ENCODE measurements around the gene IQCE.

The IQCE gene

GRCh38 chr7:2649991-2650390, 91.2 kb downstream of the IQCE start:
- no peak overlapping the region for H3K9ac ChIP-seq (ENCODE audit: low read depth, low read length)
- H3K4me3 ChIP-seq (ENCODE audit: low read depth, low read length): no peak overlapping the region
- no peaks in the 10 kb centered on the region for H3K27me3 ChIP-seq (ENCODE audit: control insufficient read depth, insufficient read depth, low read length)
- no peaks in the 10 kb centered on the region for H3K4me1 ChIP-seq (ENCODE audit: control insufficient read depth, insufficient read depth, low read length)
- no peaks in the 10 kb centered on the region for H3K9me3 ChIP-seq (ENCODE audit: control insufficient read depth, insufficient read depth, low read length)
- H3K36me3 ChIP-seq (ENCODE audit: control insufficient read depth, insufficient read depth, low read length): peaks cover 32% of the 10 kb centered on the region

DNA sequence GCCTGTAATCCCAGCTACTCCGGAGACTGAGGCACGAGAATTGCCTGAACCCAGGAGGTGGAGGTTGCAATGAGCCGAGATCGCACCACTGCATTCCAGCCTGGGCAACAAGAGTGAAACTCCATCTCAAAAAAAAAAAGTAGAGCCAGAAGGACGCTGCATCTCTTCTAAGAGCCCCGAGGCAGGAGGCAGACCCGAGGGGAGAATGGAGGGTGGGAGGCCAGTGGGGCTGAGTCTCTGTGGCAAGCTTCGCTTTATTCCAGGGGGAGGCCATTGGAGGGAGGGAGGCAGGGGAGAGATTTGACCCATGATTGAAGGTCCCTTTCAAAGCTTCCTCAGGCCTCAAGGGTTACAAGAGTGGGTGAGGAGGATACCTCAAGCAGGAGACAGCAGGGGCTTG, 91.7 kb downstream of the IQCE start:
- Histone ChIP-seq H3K9me3 (ENCODE audit: control insufficient read depth, insufficient read depth, low read length) (no peaks in the 10 kb centered on the region), H3K4me3 (ENCODE audit: low read depth, low read length) (no peak overlapping the region), H3K27me3 (ENCODE audit: control insufficient read depth, insufficient read depth, low read length) (no peaks in the 10 kb centered on the region), H3K9ac (ENCODE audit: low read depth, low read length) (no peak overlapping the region), H3K36me3 (ENCODE audit: control insufficient read depth, insufficient read depth, low read length) (peaks cover 32% of the 10 kb centered on the region), H3K4me1 (ENCODE audit: control insufficient read depth, insufficient read depth, low read length) (no peaks in the 10 kb centered on the region)

DNA sequence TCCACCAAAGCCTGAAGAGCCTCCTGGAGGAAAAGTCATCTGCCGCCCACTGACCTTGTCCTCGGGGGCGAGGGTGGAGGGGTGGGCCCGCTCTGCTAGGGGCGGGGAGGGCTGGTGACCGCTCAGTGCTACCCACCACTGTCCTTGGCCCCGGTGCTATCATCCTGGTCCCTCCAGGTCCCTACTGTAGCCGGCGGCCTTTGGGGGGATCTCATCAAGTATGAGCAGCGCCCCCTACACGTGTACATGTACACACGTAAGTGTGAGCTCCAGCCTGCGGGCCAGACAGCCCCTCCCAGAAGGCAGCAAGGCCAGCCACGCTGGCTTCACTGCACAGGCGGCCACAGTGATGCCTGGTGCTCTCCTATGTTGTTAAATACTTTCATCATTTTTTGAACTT, 92.6 kb downstream of the IQCE start:
- Histone ChIP-seq H3K4me3 (ENCODE audit: low read depth, low read length) (no peak overlapping the region), H3K4me1 (ENCODE audit: control insufficient read depth, insufficient read depth, low read length) (no peaks in the 10 kb centered on the region), H3K9me3 (ENCODE audit: control insufficient read depth, insufficient read depth, low read length) (no peaks in the 10 kb centered on the region), H3K27me3 (ENCODE audit: control insufficient read depth, insufficient read depth, low read length) (no peaks in the 10 kb centered on the region), H3K9ac (ENCODE audit: low read depth, low read length) (no peak overlapping the region), H3K36me3 (ENCODE audit: control insufficient read depth, insufficient read depth, low read length) (peaks cover 37% of the 10 kb centered on the region)

DNA sequence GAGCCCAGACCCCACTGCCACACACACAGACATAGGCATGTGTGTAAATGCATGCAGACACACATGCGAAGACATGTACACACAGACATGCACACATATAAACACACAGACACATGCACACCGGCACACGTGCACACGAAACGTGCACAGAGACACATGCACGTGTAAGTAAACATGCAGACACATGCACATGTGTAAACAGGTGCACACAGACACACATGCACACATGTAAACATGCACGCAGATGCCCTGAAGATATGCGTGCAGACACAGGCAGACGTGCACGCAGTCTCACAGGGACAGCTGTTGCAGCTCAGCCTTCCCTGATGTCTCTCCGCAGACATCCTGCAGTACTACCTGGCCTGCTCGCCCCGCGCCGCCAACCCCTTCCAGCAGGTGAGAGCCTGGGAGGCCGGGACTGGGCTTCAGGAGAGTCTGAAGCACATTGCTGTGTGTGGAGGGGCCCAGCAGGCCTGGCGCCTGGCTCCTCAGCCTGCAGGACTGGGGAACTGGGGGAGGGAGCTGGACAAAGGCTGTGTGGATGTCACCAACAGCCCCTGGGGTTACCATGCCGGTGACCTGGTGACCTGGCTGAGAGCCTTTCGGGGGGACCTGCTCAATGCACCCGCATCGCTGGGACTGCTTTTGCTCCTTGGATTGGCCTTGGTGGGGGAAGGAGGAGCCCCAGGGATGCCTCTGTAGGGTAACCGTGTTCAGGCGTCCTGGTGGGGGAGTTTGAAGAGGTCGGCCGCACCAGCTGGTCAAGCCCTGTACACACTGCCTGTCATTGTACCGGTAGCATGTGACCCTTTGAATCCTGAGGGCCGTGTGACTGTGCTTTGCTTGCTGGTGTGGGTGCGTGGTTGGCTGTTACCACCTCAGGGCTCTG, 93.3 kb downstream of the IQCE start:
- no peaks in the 10 kb centered on the region for H3K4me1 ChIP-seq (ENCODE audit: control insufficient read depth, insufficient read depth, low read length)
- H3K9me3 ChIP-seq (ENCODE audit: control insufficient read depth, insufficient read depth, low read length): no peaks in the 10 kb centered on the region
- H3K27me3 ChIP-seq (ENCODE audit: control insufficient read depth, insufficient read depth, low read length): no peaks in the 10 kb centered on the region
- H3K4me3 ChIP-seq (ENCODE audit: low read depth, low read length): no peak overlapping the region
- H3K9ac ChIP-seq (ENCODE audit: low read depth, low read length): no peak overlapping the region
- H3K36me3 ChIP-seq (ENCODE audit: control insufficient read depth, insufficient read depth, low read length): peaks cover 44% of the 10 kb centered on the region

GRCh38 chr7:2652736-2653060, 93.9 kb downstream of the IQCE start:
- Histone ChIP-seq H3K4me1 (ENCODE audit: control insufficient read depth, insufficient read depth, low read length) (no peaks in the 10 kb centered on the region), H3K4me3 (ENCODE audit: low read depth, low read length) (no peak overlapping the region), H3K9me3 (ENCODE audit: control insufficient read depth, insufficient read depth, low read length) (no peaks in the 10 kb centered on the region), H3K36me3 (ENCODE audit: control insufficient read depth, insufficient read depth, low read length) (peaks cover 43% of the 10 kb centered on the region), H3K9ac (ENCODE audit: low read depth, low read length) (no peak overlapping the region), H3K27me3 (ENCODE audit: control insufficient read depth, insufficient read depth, low read length) (no peaks in the 10 kb centered on the region)

DNA sequence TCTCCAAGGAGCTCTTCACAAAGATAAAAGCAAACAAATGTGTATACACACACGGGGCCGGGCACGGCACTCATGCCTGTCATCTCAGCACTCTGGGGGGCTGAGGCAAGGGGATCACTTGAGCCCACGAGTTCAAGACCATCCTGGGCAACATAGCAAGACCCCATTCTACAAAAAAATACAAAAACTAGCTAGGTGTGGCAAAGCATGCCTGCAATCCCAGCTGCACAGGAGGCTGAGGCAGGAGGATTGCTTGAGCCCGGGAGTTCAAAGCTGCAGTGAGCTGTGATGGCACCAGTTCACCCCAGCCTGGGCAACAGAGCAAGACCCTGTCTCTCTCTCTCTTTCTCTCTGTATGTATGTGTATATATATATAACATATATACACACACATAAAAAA, 95.3 kb downstream of the IQCE start:
- no peaks in the 10 kb centered on the region for H3K27me3 ChIP-seq (ENCODE audit: control insufficient read depth, insufficient read depth, low read length)
- no peak overlapping the region for H3K4me3 ChIP-seq (ENCODE audit: low read depth, low read length)
- H3K4me1 ChIP-seq (ENCODE audit: control insufficient read depth, insufficient read depth, low read length): no peaks in the 10 kb centered on the region
- H3K9ac ChIP-seq (ENCODE audit: low read depth, low read length): no peak overlapping the region
- peaks cover 43% of the 10 kb centered on the region for H3K36me3 ChIP-seq (ENCODE audit: control insufficient read depth, insufficient read depth, low read length)
- H3K9me3 ChIP-seq (ENCODE audit: control insufficient read depth, insufficient read depth, low read length): no peaks in the 10 kb centered on the region

GRCh38 chr7:2655870-2656614, 97.3 kb downstream of the IQCE start:
- peaks cover 38% of the 10 kb centered on the region for H3K36me3 ChIP-seq (ENCODE audit: control insufficient read depth, insufficient read depth, low read length)
- H3K4me3 ChIP-seq (ENCODE audit: low read depth, low read length): no peak overlapping the region
- no peaks in the 10 kb centered on the region for H3K9me3 ChIP-seq (ENCODE audit: control insufficient read depth, insufficient read depth, low read length)
- no peaks in the 10 kb centered on the region for H3K4me1 ChIP-seq (ENCODE audit: control insufficient read depth, insufficient read depth, low read length)
- no peaks in the 10 kb centered on the region for H3K27me3 ChIP-seq (ENCODE audit: control insufficient read depth, insufficient read depth, low read length)
- no peak overlapping the region for H3K9ac ChIP-seq (ENCODE audit: low read depth, low read length)

GRCh38 chr7:2657208-2657607, 98.4 kb downstream of the IQCE start:
- Histone ChIP-seq H3K4me3 (ENCODE audit: low read depth, low read length) (no peak overlapping the region), H3K9ac (ENCODE audit: low read depth, low read length) (no peak overlapping the region), H3K9me3 (ENCODE audit: control insufficient read depth, insufficient read depth, low read length) (no peaks in the 10 kb centered on the region), H3K36me3 (ENCODE audit: control insufficient read depth, insufficient read depth, low read length) (peaks cover 38% of the 10 kb centered on the region), H3K27me3 (ENCODE audit: control insufficient read depth, insufficient read depth, low read length) (no peaks in the 10 kb centered on the region), H3K4me1 (ENCODE audit: control insufficient read depth, insufficient read depth, low read length) (no peaks in the 10 kb centered on the region)

DNA sequence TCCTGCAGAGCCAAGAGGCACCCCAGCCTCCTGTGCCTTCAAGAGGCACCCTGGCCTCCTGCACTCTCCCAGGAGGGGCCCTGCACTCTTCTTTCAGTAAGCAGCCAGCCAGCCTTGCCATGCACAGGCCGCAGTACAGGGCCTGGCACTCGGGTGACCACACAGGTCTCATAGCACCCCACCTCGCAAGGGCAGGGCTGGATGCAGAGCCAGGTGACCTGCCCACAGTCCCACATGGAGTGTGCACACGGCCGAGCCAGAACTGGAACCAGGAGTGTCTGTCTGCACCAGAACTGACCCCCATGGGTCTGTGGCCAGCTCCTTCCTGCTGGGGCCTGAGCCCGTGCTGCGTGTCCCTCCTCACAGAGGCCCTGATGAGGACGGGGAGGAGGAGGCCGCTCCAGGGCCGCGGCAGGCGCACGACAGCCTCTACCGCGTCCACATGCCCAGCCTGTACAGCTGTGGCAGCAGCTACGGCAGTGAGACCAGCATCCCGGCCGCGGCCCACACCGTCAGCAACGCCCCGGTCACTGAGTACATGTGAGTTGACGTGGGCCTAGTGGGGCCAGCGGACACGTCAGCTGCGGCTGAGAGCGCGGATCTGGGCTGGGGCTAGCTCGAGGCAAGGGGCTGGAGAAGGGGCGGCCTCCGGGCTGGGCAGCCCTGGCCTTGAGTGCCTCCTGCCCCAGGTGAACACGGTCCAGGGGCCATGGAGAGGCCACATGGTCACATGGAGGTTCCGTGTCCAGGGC, 99.3 kb downstream of the IQCE start:
- no peaks in the 10 kb centered on the region for H3K27me3 ChIP-seq (ENCODE audit: control insufficient read depth, insufficient read depth, low read length)
- no peaks in the 10 kb centered on the region for H3K9me3 ChIP-seq (ENCODE audit: control insufficient read depth, insufficient read depth, low read length)
- H3K4me1 ChIP-seq (ENCODE audit: control insufficient read depth, insufficient read depth, low read length): no peaks in the 10 kb centered on the region
- no peak overlapping the region for H3K4me3 ChIP-seq (ENCODE audit: low read depth, low read length)
- H3K9ac ChIP-seq (ENCODE audit: low read depth, low read length): no peak overlapping the region
- H3K36me3 ChIP-seq (ENCODE audit: control insufficient read depth, insufficient read depth, low read length): peaks cover 39% of the 10 kb centered on the region

GRCh38 chr7:2658941-2659340, 100.2 kb downstream of the IQCE start:
- H3K27me3 ChIP-seq (ENCODE audit: control insufficient read depth, insufficient read depth, low read length): no peaks in the 10 kb centered on the region
- no peak overlapping the region for H3K4me3 ChIP-seq (ENCODE audit: low read depth, low read length)
- no peaks in the 10 kb centered on the region for H3K9me3 ChIP-seq (ENCODE audit: control insufficient read depth, insufficient read depth, low read length)
- H3K4me1 ChIP-seq (ENCODE audit: control insufficient read depth, insufficient read depth, low read length): no peaks in the 10 kb centered on the region
- peaks cover 39% of the 10 kb centered on the region for H3K36me3 ChIP-seq (ENCODE audit: control insufficient read depth, insufficient read depth, low read length)
- H3K9ac ChIP-seq (ENCODE audit: low read depth, low read length): no peak overlapping the region

GRCh38 chr7:2659556-2660358, 101.0 kb downstream of the IQCE start:
- Histone ChIP-seq H3K9ac (ENCODE audit: low read depth, low read length) (no peak overlapping the region), H3K36me3 (ENCODE audit: control insufficient read depth, insufficient read depth, low read length) (peaks cover 39% of the 10 kb centered on the region), H3K9me3 (ENCODE audit: control insufficient read depth, insufficient read depth, low read length) (no peaks in the 10 kb centered on the region), H3K27me3 (ENCODE audit: control insufficient read depth, insufficient read depth, low read length) (no peaks in the 10 kb centered on the region), H3K4me1 (ENCODE audit: control insufficient read depth, insufficient read depth, low read length) (no peaks in the 10 kb centered on the region), H3K4me3 (ENCODE audit: low read depth, low read length) (no peak overlapping the region)

Measured in iPS-15b (cell line).